Heart right ventricle (tissue), 16 donors: ENCODE measurements around the gene SLCO1A2. TPM values are rescaled to one million over a fixed set of nuclear protein-coding genes. Genes with fewer than 3 reads are reported as not detected.

Source experiments
- ATAC-seq, 8 donors: fragments of 200-7000 bp; cut with Tn5 transposase; one replicate each; pipeline ENCODE4 v1.9.1; 2020; ENCODE audit warnings: mild to moderate bottlenecking in 8 of 8, moderate library complexity in 8 of 8, moderate number of reproducible peaks in 1 of 8
- DNase-seq, 2 donors: peaks; one replicate each; pipeline ENCODE4 v3.0.0-alpha.2; 2020
- H3K27ac ChIP-seq, 10 donors: fragments of 200-600 bp; sonication (generic) in 2 of 10; one replicate each; pipeline versions ENCODE4 v1.5.0 to v1.8.0; 2020 to 2022; ENCODE audit warnings: mild to moderate bottlenecking in 3 of 10
- H3K27me3 ChIP-seq, 7 donors: fragments of 200-600 bp; one replicate each; pipeline ENCODE4 v1.8.0; 2021 to 2022; ENCODE audit warnings: mild to moderate bottlenecking in 2 of 7
- H3K36me3 ChIP-seq, 9 donors: fragments of 200-600 bp; sonication (generic) in 1 of 9; one replicate each; pipeline versions ENCODE4 v1.5.0 to v1.8.0; 2020 to 2022; ENCODE audit warnings: mild to moderate bottlenecking in 2 of 9
- H3K4me1 ChIP-seq, 9 donors: fragments of 200-600 bp; sonication (generic) in 1 of 9; one replicate each; pipeline versions ENCODE4 v1.5.0 to v1.8.0; 2020 to 2022; ENCODE audit warnings: mild to moderate bottlenecking in 4 of 9
- H3K4me3 ChIP-seq, 10 donors: fragments of 200-600 bp; sonication (generic) in 2 of 10; one replicate each; pipeline versions ENCODE4 v1.5.0 to v1.8.0; 2020 to 2022; ENCODE audit warnings: mild to moderate bottlenecking in 7 of 10, moderate library complexity in 2 of 10
- H3K9me3 ChIP-seq, 11 donors: fragments of 200-600 bp in 10 of 11; sonication (generic) in 2 of 11; one replicate each; pipeline versions ENCODE4 v1.5.0 to v1.8.0; 2013 to 2022; ENCODE audit warnings: mild to moderate bottlenecking in 2 of 11, control low read depth in 1 of 11, moderate library complexity in 1 of 11
- WGBS, 2 donors: extraction: QIAGEN DNeasy Blood & Tissue Kit; methylation state at CpG; one replicate each; pipeline ENCODE4 v1.1.7; 2013; ENCODE audit warnings: inconsistent platforms in 1 of 2; 5-methylcytosine and 5-hydroxymethylcytosine counted together
- intact Hi-C, 10 donors: fragments of 100-400 bp; cut with DNase I; formaldehyde crosslinking; loops; one replicate each; pipeline versions ENCODE4 v1.11.1 to v1.14.2; 2022
- polyA plus RNA-seq, 2 donors: library from polyadenylated mRNA; stranded (reverse); fragments of 200-250 nt; gene quantifications; one replicate each; pipeline ENCODE4 v1.2.3, GENCODE V29; 2013
- total RNA-seq, 10 donors: library from RNA; stranded (reverse); fragmentation: NEBNext Ultra II Directional in 3 of 10; extraction: Animal tissue kit (Norgen Biotek cat#: 25700) in 3 of 10; gene quantifications; one replicate each; pipeline versions ENCODE4 v1.2.1 to v1.2.4, GENCODE V29; 2021 to 2023
- TF ChIP-seq, protein P1 (sequence below), 9 donors: fragments of 200-600 bp; sonication (generic) in 2 of 9; IDR thresholded peaks; one replicate each; pipeline versions ENCODE4 v1.5.0 to v1.8.0; 2021 to 2022; ENCODE audit warnings: antibody characterized with exemption in 9 of 9, mild to moderate bottlenecking in 5 of 9, moderate library complexity in 1 of 9
- donor health status: Arrhythmogenic right ventricular cardiomyopathy.
- donor health status: ischemic (EF 13 %, LVEDD 7.1; RV severe dilation, severe dysfunction).
- donor health status: healthy with polysubstance abuse.
- donor health status: DM: no; HTN: yes; CAD: no.
- donor health status: DM: no; HTN: no; CAD: no.
- donor health status: ischemic (EF 25% LVEDD 6.9; RV normal size, moderate dysfunction).
- donor health status: ischemic (EF 25% LVEDD 5.7; RV mildly dilated, moderate dysfunction).
- donor health status: healthy.
- donor health status: DM: yes; HTN: yes; CAD: no.
- donor health status: Ischemic cardiomyopathy.
- donor health status: ischemic (EF 35%, LVEDD 5.7; RV mildly dilated, moderate dysfunction).
- donor health status: nonischemic (EF 11% LVEDD 7.7; RV severe dilation, severe dysfunction).
- donor health status: DM: yes; HTN: yes; CAD: no.
- donor health status: PGD.
- donor health status: ischemic (EF 29% LVEDD 5.4; RV normal size, mild dysfunction).
- donor health status: nonischemic (EF 23%, LVEDD 6.1; RV moderate dilation, normal function).

Gene SLCO1A2
- total and polyA plus RNA-seq, 12 donors: not detected

DNA sequence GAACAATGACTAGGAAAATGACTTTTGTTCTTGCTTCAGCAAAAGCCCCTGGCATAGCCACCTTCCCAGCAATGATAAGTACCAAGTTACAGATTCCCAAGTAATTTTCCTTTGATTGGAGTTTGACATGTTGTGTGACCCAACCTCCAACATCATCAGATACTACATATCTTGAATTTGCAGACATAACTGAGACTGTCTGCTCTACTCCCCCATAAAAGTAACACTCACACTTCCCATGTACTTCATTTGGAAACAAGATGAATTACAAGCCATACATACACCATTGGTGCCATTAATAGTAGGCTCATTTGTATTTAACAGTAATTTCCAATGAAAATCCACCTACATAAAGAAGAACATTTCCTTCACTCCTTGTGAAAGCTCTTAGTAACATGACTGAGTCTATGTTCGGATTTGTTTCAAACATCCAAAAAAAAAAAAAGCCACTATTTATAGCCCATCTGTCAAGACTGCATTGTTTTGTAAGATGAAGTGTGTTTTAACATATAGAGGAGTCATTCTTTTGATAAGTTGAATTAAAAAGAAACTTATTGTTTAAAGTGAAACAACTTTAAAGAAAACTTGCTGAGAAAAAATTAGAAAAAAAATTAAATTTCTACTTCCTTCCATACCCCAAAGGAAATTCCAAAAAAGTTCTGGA is 12.0 kb upstream of the SLCO1A2 start:
- TF ChIP-seq, protein P1, sequence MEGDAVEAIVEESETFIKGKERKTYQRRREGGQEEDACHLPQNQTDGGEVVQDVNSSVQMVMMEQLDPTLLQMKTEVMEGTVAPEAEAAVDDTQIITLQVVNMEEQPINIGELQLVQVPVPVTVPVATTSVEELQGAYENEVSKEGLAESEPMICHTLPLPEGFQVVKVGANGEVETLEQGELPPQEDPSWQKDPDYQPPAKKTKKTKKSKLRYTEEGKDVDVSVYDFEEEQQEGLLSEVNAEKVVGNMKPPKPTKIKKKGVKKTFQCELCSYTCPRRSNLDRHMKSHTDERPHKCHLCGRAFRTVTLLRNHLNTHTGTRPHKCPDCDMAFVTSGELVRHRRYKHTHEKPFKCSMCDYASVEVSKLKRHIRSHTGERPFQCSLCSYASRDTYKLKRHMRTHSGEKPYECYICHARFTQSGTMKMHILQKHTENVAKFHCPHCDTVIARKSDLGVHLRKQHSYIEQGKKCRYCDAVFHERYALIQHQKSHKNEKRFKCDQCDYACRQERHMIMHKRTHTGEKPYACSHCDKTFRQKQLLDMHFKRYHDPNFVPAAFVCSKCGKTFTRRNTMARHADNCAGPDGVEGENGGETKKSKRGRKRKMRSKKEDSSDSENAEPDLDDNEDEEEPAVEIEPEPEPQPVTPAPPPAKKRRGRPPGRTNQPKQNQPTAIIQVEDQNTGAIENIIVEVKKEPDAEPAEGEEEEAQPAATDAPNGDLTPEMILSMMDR (IDR thresholded peaks at IDR 0.05): no peak
- ATAC-seq (no peak), DNase-seq (no peak)
- no peaks in the 10 kb centered on the region for H3K27me3 ChIP-seq
- H3K4me3 ChIP-seq: no peak overlapping the region
- 16 to 24% methylated on average over 1 of the region's 1 CpG for WGBS, 2 donors
- H3K27ac ChIP-seq: no peak overlapping the region
- H3K4me1 ChIP-seq: no peaks in the 10 kb centered on the region
- H3K36me3 ChIP-seq: no peaks in the 10 kb centered on the region
- intact Hi-C loops: no loop called here
- H3K9me3 ChIP-seq: no peaks in the 10 kb centered on the region

DNA sequence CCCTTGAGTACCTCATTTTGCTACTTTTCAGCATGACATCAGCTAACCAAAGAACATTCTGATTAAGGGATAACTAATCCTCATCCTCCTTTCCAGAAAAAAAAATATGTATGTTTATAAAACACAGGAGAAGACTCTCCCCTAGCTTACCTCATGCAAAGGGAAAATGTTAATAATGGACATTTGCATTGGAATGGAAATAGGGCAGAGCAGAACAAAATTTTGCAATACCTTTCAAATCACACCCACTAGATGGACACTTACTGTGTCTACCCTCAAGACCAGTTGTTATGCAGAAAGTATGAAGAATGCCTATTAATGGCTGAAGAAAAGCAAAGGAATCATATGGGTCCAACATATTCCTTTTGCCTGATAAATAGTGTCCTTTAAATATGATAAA is 8.9 kb upstream of the SLCO1A2 start:
- H3K4me1 ChIP-seq: no peaks in the 10 kb centered on the region
- no peaks in the 10 kb centered on the region for H3K27me3 ChIP-seq
- ATAC-seq (no peak), DNase-seq (no peak)
- H3K9me3 ChIP-seq: no peaks in the 10 kb centered on the region
- intact Hi-C loops: no loop called here
- H3K36me3 ChIP-seq: no peaks in the 10 kb centered on the region
- H3K27ac ChIP-seq: no peak overlapping the region
- TF ChIP-seq, protein P1 (IDR thresholded peaks at IDR 0.05): no peak
- H3K4me3 ChIP-seq: no peak overlapping the region

DNA sequence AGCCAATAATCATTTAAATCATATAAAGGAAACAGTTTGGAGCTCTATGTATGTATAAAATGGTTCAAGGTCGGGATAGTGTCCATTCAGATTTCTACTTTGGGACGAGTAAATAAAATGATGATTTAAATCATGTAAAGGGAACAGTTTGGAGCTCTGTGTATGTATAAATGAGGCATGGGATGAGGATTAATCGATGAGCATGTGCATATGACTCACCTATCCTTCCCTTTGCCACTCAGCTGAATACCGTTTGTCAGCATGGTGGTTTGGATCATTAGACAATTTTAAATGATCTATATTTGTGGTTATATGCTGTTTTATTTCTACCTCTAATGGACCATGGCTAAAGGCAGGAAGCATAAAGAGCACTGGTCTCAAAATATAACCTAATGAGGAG is 7.1 kb upstream of the SLCO1A2 start:
- intact Hi-C loops: no loop called here

DNA sequence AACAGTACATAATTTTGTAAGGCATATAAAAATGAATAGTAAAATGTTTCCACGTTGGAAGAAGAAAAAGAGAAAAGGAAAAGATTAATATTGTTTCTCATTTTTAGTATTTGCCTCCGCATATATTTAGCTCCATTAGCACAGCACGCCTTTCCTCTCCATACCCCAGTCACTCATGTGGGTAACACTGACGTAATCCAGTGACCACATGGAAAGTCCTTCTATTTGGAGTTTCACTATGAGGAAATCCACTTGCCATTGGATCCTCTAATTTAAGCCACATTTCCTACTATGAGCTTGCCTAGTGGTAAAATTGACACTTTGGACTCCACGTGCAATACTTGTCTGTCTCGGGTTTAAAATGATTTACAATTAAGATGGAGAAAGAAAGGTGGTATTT is 5.7 kb upstream of the SLCO1A2 start:
- no peak overlapping the region for H3K27ac ChIP-seq
- H3K9me3 ChIP-seq: no peaks in the 10 kb centered on the region
- WGBS, 2 donors: 77 to 79% methylated on average over 6 of the region's 6 CpGs
- DNase-seq (no peak), ATAC-seq (no peak)
- intact Hi-C loops: no loop called here
- H3K27me3 ChIP-seq: no peaks in the 10 kb centered on the region
- no peaks in the 10 kb centered on the region for H3K36me3 ChIP-seq
- H3K4me3 ChIP-seq: no peak overlapping the region
- no peaks in the 10 kb centered on the region for H3K4me1 ChIP-seq
- TF ChIP-seq, protein P1 (IDR thresholded peaks at IDR 0.05): no peak

More for the DNA sequence above, 7.1 kb upstream of the SLCO1A2 start:
- Histone ChIP-seq H3K9me3 (no peaks in the 10 kb centered on the region), H3K4me1 (no peaks in the 10 kb centered on the region), H3K36me3 (no peaks in the 10 kb centered on the region), H3K27me3 (no peaks in the 10 kb centered on the region), H3K27ac (no peak overlapping the region), H3K4me3 (no peak overlapping the region)
- ATAC-seq: no peak
- no peak for DNase-seq
- 73 to 80% methylated on average over 4 of the region's 4 CpGs for WGBS, 2 donors
- TF ChIP-seq, protein P1 (IDR thresholded peaks at IDR 0.05): no peak
